Activated CD8-positive, alpha-beta T cell treated with anti-CD3 and anti-CD28 coated beads for 36 hours (primary cell): ENCODE data around the gene ABCA4. TPM values are rescaled to one million over a fixed set of nuclear protein-coding genes. Genes with fewer than 3 reads are reported as not detected.

Experiments used
- ATAC-seq: fragments of 200-7000 bp; cut with Tn5 transposase; one replicate; pipeline ENCODE4 v1.10.0; 2021; ENCODE audit warnings: mild to moderate bottlenecking, moderate library complexity
- CTCF ChIA-PET: fragments of 350-600 bp; sonication (Branson Sonifier 250); formaldehyde crosslinking; loops from one replicate; lab custom pipeline; 2021; ENCODE audit warnings: antibody characterized with exemption; lab: Charles Lee
- POLR2A ChIA-PET: fragments of 350-600 bp; sonication (Branson Sonifier 250); formaldehyde crosslinking; loops from one replicate; lab custom pipeline; 2021; ENCODE audit warnings: antibody characterized with exemption; lab: Charles Lee
- DNase-seq: peaks from one replicate; pipeline ENCODE4 v3.0.0-alpha.2; 2020
- H3K27ac Mint-ChIP-seq: one replicate; pipeline ENCODE4 v1.8.0; 2021; ENCODE audit warnings: mild to moderate bottlenecking, mixed read lengths
- H3K27me3 Mint-ChIP-seq: one replicate; pipeline ENCODE4 v1.8.0; 2021; ENCODE audit warnings: mixed read lengths
- H3K36me3 Mint-ChIP-seq: one replicate; pipeline ENCODE4 v1.8.0; 2021; ENCODE audit warnings: low read depth, mixed read lengths
- H3K4me1 Mint-ChIP-seq: one replicate; pipeline ENCODE4 v1.8.0; 2021; ENCODE audit warnings: low read depth, mixed read lengths
- H3K4me3 Mint-ChIP-seq: one replicate; pipeline ENCODE4 v1.8.0; 2021; ENCODE audit warnings: mild to moderate bottlenecking, moderate library complexity, mixed read lengths
- H3K9me3 Mint-ChIP-seq: one replicate; pipeline ENCODE4 v1.8.0; 2021; ENCODE audit warnings: mixed read lengths
- CTCF ChIP-seq: fragments of 200-600 bp; IDR thresholded peaks from one replicate; pipeline ENCODE4 v1.8.0; 2022; ENCODE audit warnings: antibody characterized with exemption, mild to moderate bottlenecking
- intact Hi-C: fragments of 100-400 bp; cut with micrococcal nuclease; formaldehyde crosslinking; loops from one replicate; pipeline ENCODE4 v1.10.0; 2022
- total RNA-seq, 2 experiments: library from RNA; stranded (reverse); gene quantifications; one replicate each; pipeline ENCODE4 v1.2.3, GENCODE V29; 2021

Gene ABCA4
- total RNA-seq, 2 experiments from 2014 or later = not detected

GRCh38 chr1:94113589-94114226 lies 7.2 kb downstream of the ABCA4 start:
- Mint-ChIP-seq H3K27ac (no peak overlapping the region), H3K27me3 (no peaks in the 10 kb centered on the region), H3K9me3 (no peaks in the 10 kb centered on the region), H3K4me3 (no peak overlapping the region), H3K36me3 (no peaks in the 10 kb centered on the region), H3K4me1 (no peaks in the 10 kb centered on the region)
- DNase-seq (no peak), ATAC-seq (no peak)
- ChIA-PET CTCF (no interaction called here), POLR2A (interaction anchor here (0.7 kb wide), 1 partner anchor 204 kb away, joined by 3 read pairs; no protein-coding TSS in a partner anchor)
- no peak for TF ChIP-seq CTCF
- intact Hi-C loops = no loop called here

GRCh38 chr1:94111879-94112278 lies 9.1 kb downstream of the ABCA4 start:
- ATAC-seq (no peak), DNase-seq (no peak)
- H3K9me3 Mint-ChIP-seq = no peaks in the 10 kb centered on the region
- no peak for TF ChIP-seq CTCF
- no peaks in the 10 kb centered on the region for H3K4me1 Mint-ChIP-seq
- POLR2A ChIA-PET = no interaction called here
- intact Hi-C loops = no loop called here
- H3K36me3 Mint-ChIP-seq = no peaks in the 10 kb centered on the region
- H3K4me3 Mint-ChIP-seq = no peak overlapping the region
- peaks cover 6% of the 10 kb centered on the region for H3K27me3 Mint-ChIP-seq
- CTCF ChIA-PET = no interaction called here
- H3K27ac Mint-ChIP-seq = no peak overlapping the region

GRCh38 chr1:94110946-94111740 lies 9.8 kb downstream of the ABCA4 start:
- Mint-ChIP-seq H3K4me1 (no peaks in the 10 kb centered on the region), H3K4me3 (no peak overlapping the region), H3K27ac (no peak overlapping the region), H3K9me3 (no peaks in the 10 kb centered on the region), H3K36me3 (no peaks in the 10 kb centered on the region), H3K27me3 (peaks cover 7% of the 10 kb centered on the region)
- TF ChIP-seq CTCF = no peak
- intact Hi-C loops = no loop called here
- POLR2A ChIA-PET = no interaction called here
- ATAC-seq (no peak), DNase-seq (no peak)
- CTCF ChIA-PET = no interaction called here

GRCh38 chr1:94110021-94110761 lies 10.8 kb downstream of the ABCA4 start:
- ChIA-PET POLR2A (no interaction called here), CTCF (no interaction called here)
- no peaks in the 10 kb centered on the region for H3K9me3 Mint-ChIP-seq
- DNase-seq (no peak), ATAC-seq (no peak)
- no peaks in the 10 kb centered on the region for H3K4me1 Mint-ChIP-seq
- no peak for TF ChIP-seq CTCF
- intact Hi-C loops = no loop called here
- no peak overlapping the region for H3K4me3 Mint-ChIP-seq
- H3K27ac Mint-ChIP-seq = no peak overlapping the region
- peaks cover 10% of the 10 kb centered on the region for H3K27me3 Mint-ChIP-seq
- H3K36me3 Mint-ChIP-seq = no peaks in the 10 kb centered on the region

GRCh38 chr1:94109478-94109877 lies 11.5 kb downstream of the ABCA4 start:
- POLR2A ChIA-PET = no interaction called here
- no peak for TF ChIP-seq CTCF
- Mint-ChIP-seq H3K4me3 (no peak overlapping the region), H3K27me3 (peaks cover 14% of the 10 kb centered on the region), H3K36me3 (no peaks in the 10 kb centered on the region), H3K27ac (no peak overlapping the region), H3K9me3 (no peaks in the 10 kb centered on the region), H3K4me1 (peaks cover 1% of the 10 kb centered on the region)
- no peak for DNase-seq
- CTCF ChIA-PET = no interaction called here
- intact Hi-C loops = no loop called here
- ATAC-seq = no peak
